ENCODE measurements around the gene EXOSC7. TPM values are rescaled to one million over a fixed set of nuclear protein-coding genes. Genes with fewer than 3 reads are reported as not detected.
A peak's percentile ranks its signal among the peaks of the same experiment; 100 is the strongest.

Gene EXOSC7
- total RNA-seq, 2 donors from 2014 or later = 61.2 to 69.4 TPM

DNA sequence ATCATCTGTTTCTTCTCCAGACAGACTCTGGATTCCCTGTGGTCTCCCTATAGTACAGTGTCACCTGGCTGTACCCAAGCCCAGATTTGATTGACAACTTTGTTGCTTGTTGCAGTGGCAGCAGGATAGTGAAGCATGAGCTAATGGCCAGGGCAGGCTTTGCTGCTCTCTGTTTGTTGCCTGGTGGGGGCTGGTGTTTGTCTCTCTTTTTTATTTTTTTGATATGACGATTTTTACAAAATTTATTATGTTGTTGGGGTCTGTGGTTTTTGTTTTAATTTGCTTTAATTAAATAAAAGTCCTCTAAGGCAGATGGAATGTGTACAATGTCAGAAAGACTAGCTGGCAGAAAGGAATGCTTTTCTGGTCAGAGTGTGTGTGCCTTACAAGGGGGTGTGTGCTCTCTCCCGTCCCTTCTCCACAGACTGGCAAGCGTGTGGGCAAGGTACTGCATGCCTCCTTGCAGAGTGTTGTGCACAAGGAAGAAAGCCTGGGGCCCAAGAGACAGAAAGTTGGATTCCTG is 34.8 kb downstream of the EXOSC7 start:
- no peak overlapping the region for H3K4me3 Mint-ChIP-seq
- Histone ChIP-seq H3K9me3 (ENCODE audit: control insufficient read depth, low read length) (no peaks in the 10 kb centered on the region), H3K27ac (ENCODE audit: low read depth, low read length) (peak overlapping the region; percentile 16), H3K9ac (ENCODE audit: extremely low read depth, low read length, poor library complexity, severe bottlenecking) (no peak overlapping the region), H3K4me1 (ENCODE audit: control insufficient read depth, insufficient read depth, low read length) (peaks cover 12% of the 10 kb centered on the region), H3K27me3 (ENCODE audit: control insufficient read depth, insufficient read depth, low read length, poor library complexity, severe bottlenecking) (no peaks in the 10 kb centered on the region), H3K4me3 (ENCODE audit: low read length) (no peak overlapping the region), H3K36me3 (ENCODE audit: control insufficient read depth, insufficient read depth, low read length) (peaks cover 68% of the 10 kb centered on the region)
- WGBS, 2 experiments (ENCODE audit: insufficient coverage in 1 of 2, insufficient read length in 1 of 2) = 87 to 100% methylated on average over 2 to 3 of the region's 3 CpGs
- peak overlapping the region; percentile 66 for H3K27ac Mint-ChIP-seq
- peaks cover 3% of the 10 kb centered on the region for H3K4me1 Mint-ChIP-seq
- no peaks in the 10 kb centered on the region for H3K27me3 Mint-ChIP-seq (ENCODE audit: insufficient read depth)
- peaks cover 4% of the 10 kb centered on the region for H3K9me3 Mint-ChIP-seq
- H3K36me3 Mint-ChIP-seq (ENCODE audit: low read depth) = peaks cover 67% of the 10 kb centered on the region
- TF ChIP-seq, protein P1, sequence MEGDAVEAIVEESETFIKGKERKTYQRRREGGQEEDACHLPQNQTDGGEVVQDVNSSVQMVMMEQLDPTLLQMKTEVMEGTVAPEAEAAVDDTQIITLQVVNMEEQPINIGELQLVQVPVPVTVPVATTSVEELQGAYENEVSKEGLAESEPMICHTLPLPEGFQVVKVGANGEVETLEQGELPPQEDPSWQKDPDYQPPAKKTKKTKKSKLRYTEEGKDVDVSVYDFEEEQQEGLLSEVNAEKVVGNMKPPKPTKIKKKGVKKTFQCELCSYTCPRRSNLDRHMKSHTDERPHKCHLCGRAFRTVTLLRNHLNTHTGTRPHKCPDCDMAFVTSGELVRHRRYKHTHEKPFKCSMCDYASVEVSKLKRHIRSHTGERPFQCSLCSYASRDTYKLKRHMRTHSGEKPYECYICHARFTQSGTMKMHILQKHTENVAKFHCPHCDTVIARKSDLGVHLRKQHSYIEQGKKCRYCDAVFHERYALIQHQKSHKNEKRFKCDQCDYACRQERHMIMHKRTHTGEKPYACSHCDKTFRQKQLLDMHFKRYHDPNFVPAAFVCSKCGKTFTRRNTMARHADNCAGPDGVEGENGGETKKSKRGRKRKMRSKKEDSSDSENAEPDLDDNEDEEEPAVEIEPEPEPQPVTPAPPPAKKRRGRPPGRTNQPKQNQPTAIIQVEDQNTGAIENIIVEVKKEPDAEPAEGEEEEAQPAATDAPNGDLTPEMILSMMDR (conservative IDR thresholded peaks at IDR 0.05) = no peak
- DNase-seq = no peak

DNA sequence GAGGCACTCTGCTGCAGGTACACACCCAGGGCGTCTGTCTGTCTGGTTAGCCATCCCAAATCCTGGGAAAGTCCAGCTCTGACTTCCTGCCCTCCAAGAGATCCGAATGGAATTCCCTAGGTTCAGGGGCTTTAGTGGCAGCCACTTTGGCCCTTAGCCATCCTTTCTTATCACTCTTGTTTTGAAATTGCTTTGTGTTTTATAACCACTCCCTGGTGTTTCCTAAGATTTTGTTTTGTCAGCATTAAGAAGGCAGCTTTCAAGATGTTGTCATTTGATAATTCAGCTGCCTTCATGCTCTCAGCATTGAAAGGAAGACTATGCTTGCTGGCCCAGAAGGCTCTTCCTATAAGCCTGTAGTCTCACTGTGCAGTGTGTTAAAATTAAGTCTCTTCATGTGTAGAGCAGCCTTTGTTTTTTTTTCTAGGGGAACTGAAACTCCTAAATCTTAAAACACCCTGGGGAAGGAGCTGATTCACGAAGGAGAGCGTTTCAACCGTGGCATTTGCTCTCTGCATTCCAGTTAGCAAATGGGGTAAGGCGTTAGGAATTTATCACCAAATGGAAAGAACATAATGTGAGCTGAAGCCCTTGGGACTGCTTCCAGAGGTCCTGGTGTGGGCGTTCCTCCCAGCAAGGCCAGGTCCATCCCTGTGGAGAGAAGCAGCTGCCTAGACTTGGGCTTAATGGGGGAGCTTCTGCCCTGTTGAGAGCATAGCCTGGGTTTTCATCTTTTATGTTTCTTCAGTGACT is 35.9 kb downstream of the EXOSC7 start:
- no peaks in the 10 kb centered on the region for H3K27me3 ChIP-seq (ENCODE audit: control insufficient read depth, insufficient read depth, low read length, poor library complexity, severe bottlenecking)
- peaks cover 12% of the 10 kb centered on the region for H3K4me1 ChIP-seq (ENCODE audit: control insufficient read depth, insufficient read depth, low read length)
- H3K9ac ChIP-seq (ENCODE audit: extremely low read depth, low read length, poor library complexity, severe bottlenecking) = no peak overlapping the region
- Mint-ChIP-seq H3K27me3 (ENCODE audit: insufficient read depth) (no peaks in the 10 kb centered on the region), H3K4me3 (no peak overlapping the region), H3K36me3 (ENCODE audit: low read depth) (peaks cover 64% of the 10 kb centered on the region), H3K4me1 (peaks cover 3% of the 10 kb centered on the region), H3K27ac (no peak overlapping the region), H3K9me3 (peaks cover 2% of the 10 kb centered on the region)
- TF ChIP-seq, protein P1 (conservative IDR thresholded peaks at IDR 0.05) = no peak
- H3K36me3 ChIP-seq (ENCODE audit: control insufficient read depth, insufficient read depth, low read length) = peaks cover 71% of the 10 kb centered on the region
- WGBS, 2 experiments (ENCODE audit: insufficient coverage in 1 of 2, insufficient read length in 1 of 2) = 88 to 91% methylated on average over 6 to 7 of the region's 7 CpGs
- no peak for DNase-seq
- no peaks in the 10 kb centered on the region for H3K9me3 ChIP-seq (ENCODE audit: control insufficient read depth, low read length)
- no peak overlapping the region for H3K27ac ChIP-seq (ENCODE audit: low read depth, low read length)
- no peak overlapping the region for H3K4me3 ChIP-seq (ENCODE audit: low read length)

DNA sequence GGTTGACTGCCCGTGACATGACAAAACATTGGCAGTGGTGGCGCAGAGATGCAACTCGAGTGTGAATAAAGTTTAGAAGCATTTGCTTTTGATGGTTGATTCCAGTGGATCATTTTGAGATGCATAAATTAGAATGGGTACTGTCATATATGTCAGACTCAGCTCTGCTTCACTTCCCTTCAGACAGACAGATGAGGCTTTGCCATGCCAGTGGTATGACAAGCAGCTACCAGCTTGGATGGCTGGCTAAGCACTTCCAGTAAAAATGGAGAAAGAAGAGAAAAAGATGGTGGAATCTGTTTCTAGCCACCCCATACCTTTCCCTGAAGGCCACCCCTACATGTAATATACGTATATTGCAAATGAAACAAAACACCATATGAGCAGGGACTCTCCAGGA is 36.5 kb downstream of the EXOSC7 start:
- Mint-ChIP-seq H3K4me1 (peaks cover 3% of the 10 kb centered on the region), H3K4me3 (no peak overlapping the region), H3K9me3 (no peaks in the 10 kb centered on the region), H3K27ac (no peak overlapping the region), H3K27me3 (ENCODE audit: insufficient read depth) (no peaks in the 10 kb centered on the region), H3K36me3 (ENCODE audit: low read depth) (peaks cover 58% of the 10 kb centered on the region)
- Histone ChIP-seq H3K9ac (ENCODE audit: extremely low read depth, low read length, poor library complexity, severe bottlenecking) (no peak overlapping the region), H3K36me3 (ENCODE audit: control insufficient read depth, insufficient read depth, low read length) (peaks cover 64% of the 10 kb centered on the region), H3K4me3 (ENCODE audit: low read length) (no peak overlapping the region), H3K27me3 (ENCODE audit: control insufficient read depth, insufficient read depth, low read length, poor library complexity, severe bottlenecking) (no peaks in the 10 kb centered on the region), H3K4me1 (ENCODE audit: control insufficient read depth, insufficient read depth, low read length) (peaks cover 12% of the 10 kb centered on the region), H3K9me3 (ENCODE audit: control insufficient read depth, low read length) (no peaks in the 10 kb centered on the region), H3K27ac (ENCODE audit: low read depth, low read length) (no peak overlapping the region)
- no peak for DNase-seq
- TF ChIP-seq, protein P1 (conservative IDR thresholded peaks at IDR 0.05) = no peak
- WGBS, 2 experiments (ENCODE audit: insufficient coverage in 1 of 2, insufficient read length in 1 of 2) = 90 to 95% methylated on average over 4 of the region's 4 CpGs

All from endodermal cell (in vitro differentiated cells).